ENCODE measurements around the gene PI4K2B. TPM values are rescaled to one million over a fixed set of nuclear protein-coding genes. Genes with fewer than 3 reads are reported as not detected.

PI4K2B gene
- total and polyA plus RNA-seq, 2 of the 13 experiments (the other 11 are each of a cell fraction or from before 2014, with no cell fraction given) = 6.9 to 25.8 TPM

DNA sequence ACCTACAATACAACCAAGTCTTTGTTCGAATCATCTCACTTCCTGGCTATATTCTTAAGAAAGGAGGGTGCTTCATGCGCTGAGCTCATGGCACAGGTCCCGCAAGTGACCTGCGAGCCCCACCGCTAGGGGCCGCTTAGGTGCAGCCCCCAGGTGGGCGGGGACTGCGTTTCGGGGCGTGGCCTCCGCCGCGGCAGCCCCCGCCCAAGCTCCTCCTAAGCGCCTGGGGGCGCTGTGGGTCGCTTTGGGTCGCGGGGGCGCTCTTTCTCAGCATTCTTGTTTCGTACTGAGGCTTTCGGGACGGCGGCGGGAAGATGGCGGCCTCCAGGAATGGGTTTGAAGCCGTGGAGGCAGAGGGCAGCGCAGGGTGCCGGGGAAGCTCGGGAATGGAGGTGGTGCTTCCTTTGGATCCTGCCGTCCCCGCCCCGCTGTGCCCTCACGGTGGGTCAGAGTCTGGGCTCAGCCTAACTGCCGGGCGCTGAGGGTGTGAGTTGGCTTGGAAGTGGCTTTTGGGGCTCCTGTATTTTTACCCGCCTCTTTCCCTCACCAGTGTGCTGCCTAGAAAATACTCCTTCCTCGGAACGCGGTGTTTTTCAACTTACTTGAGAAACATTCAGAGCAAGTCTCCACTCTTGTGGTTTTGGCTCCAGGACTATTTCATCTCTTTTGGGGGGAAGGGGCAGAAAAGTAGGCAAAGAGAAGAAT lies 78.8 kb downstream of the PI4K2B start, which contains the start of gene ZCCHC4 (continued):
- TF ChIP-seq, protein P1, sequence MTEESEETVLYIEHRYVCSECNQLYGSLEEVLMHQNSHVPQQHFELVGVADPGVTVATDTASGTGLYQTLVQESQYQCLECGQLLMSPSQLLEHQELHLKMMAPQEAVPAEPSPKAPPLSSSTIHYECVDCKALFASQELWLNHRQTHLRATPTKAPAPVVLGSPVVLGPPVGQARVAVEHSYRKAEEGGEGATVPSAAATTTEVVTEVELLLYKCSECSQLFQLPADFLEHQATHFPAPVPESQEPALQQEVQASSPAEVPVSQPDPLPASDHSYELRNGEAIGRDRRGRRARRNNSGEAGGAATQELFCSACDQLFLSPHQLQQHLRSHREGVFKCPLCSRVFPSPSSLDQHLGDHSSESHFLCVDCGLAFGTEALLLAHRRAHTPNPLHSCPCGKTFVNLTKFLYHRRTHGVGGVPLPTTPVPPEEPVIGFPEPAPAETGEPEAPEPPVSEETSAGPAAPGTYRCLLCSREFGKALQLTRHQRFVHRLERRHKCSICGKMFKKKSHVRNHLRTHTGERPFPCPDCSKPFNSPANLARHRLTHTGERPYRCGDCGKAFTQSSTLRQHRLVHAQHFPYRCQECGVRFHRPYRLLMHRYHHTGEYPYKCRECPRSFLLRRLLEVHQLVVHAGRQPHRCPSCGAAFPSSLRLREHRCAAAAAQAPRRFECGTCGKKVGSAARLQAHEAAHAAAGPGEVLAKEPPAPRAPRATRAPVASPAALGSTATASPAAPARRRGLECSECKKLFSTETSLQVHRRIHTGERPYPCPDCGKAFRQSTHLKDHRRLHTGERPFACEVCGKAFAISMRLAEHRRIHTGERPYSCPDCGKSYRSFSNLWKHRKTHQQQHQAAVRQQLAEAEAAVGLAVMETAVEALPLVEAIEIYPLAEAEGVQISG (CRISPR knock-in tag; IDR thresholded peaks at IDR 0.05) = peak; percentile 100
- TF ChIP-seq HNF1B (CRISPR knock-in tag; IDR thresholded peaks at IDR 0.05) (peak; percentile 95), ZNF160 (CRISPR knock-in tag; IDR thresholded peaks at IDR 0.05) (peak; percentile 79; the same call in 1 of the 2 replicates), MTERF4 (CRISPR knock-in tag; IDR thresholded peaks at IDR 0.05) (no peak), TP53 (CRISPR knock-in tag; conservative IDR thresholded peaks at IDR 0.05) (peak; percentile 78; the same call in 1 of the 2 replicates), ATF7 (IDR thresholded peaks at IDR 0.05) (no peak), ATF7 (CRISPR knock-in tag; IDR thresholded peaks at IDR 0.05) (peak; percentile 75; the same call in 1 of the 2 replicates), NFE2 (CRISPR knock-in tag; IDR thresholded peaks at IDR 0.05) (no peak), ZBTB42 (CRISPR knock-in tag; IDR thresholded peaks at IDR 0.05) (no peak), ZNF460 (CRISPR knock-in tag; IDR thresholded peaks at IDR 0.05; ENCODE audit: borderline replicate concordance) (no peak; the same call in 1 of the 2 replicates), ZNF674 (CRISPR knock-in tag; IDR thresholded peaks at IDR 0.05; ENCODE audit: low read depth) (no peak), TBX2 (CRISPR knock-in tag; IDR thresholded peaks at IDR 0.05; ENCODE audit: borderline replicate concordance) (peak; percentile 75), ZNF501 (CRISPR knock-in tag; IDR thresholded peaks at IDR 0.05) (peak; percentile 98)
- TF ChIP-seq, protein P2, sequence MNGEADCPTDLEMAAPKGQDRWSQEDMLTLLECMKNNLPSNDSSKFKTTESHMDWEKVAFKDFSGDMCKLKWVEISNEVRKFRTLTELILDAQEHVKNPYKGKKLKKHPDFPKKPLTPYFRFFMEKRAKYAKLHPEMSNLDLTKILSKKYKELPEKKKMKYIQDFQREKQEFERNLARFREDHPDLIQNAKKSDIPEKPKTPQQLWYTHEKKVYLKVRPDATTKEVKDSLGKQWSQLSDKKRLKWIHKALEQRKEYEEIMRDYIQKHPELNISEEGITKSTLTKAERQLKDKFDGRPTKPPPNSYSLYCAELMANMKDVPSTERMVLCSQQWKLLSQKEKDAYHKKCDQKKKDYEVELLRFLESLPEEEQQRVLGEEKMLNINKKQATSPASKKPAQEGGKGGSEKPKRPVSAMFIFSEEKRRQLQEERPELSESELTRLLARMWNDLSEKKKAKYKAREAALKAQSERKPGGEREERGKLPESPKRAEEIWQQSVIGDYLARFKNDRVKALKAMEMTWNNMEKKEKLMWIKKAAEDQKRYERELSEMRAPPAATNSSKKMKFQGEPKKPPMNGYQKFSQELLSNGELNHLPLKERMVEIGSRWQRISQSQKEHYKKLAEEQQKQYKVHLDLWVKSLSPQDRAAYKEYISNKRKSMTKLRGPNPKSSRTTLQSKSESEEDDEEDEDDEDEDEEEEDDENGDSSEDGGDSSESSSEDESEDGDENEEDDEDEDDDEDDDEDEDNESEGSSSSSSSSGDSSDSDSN (CRISPR knock-in tag; IDR thresholded peaks at IDR 0.05) = peak; percentile 80
- TF ChIP-seq, protein P3, sequence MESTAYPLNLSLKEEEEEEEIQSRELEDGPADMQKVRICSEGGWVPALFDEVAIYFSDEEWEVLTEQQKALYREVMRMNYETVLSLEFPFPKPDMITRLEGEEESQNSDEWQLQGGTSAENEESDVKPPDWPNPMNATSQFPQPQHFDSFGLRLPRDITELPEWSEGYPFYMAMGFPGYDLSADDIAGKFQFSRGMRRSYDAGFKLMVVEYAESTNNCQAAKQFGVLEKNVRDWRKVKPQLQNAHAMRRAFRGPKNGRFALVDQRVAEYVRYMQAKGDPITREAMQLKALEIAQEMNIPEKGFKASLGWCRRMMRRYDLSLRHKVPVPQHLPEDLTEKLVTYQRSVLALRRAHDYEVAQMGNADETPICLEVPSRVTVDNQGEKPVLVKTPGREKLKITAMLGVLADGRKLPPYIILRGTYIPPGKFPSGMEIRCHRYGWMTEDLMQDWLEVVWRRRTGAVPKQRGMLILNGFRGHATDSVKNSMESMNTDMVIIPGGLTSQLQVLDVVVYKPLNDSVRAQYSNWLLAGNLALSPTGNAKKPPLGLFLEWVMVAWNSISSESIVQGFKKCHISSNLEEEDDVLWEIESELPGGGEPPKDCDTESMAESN (CRISPR knock-in tag; conservative IDR thresholded peaks at IDR 0.05) = peak; percentile 99
- TF ChIP-seq, protein P4, sequence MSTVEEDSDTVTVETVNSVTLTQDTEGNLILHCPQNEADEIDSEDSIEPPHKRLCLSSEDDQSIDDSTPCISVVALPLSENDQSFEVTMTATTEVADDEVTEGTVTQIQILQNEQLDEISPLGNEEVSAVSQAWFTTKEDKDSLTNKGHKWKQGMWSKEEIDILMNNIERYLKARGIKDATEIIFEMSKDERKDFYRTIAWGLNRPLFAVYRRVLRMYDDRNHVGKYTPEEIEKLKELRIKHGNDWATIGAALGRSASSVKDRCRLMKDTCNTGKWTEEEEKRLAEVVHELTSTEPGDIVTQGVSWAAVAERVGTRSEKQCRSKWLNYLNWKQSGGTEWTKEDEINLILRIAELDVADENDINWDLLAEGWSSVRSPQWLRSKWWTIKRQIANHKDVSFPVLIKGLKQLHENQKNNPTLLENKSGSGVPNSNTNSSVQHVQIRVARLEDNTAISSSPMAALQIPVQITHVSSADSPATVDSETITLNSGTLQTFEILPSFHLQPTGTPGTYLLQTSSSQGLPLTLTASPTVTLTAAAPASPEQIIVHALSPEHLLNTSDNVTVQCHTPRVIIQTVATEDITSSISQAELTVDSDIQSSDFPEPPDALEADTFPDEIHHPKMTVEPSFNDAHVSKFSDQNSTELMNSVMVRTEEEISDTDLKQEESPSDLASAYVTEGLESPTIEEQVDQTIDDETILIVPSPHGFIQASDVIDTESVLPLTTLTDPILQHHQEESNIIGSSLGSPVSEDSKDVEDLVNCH (CRISPR knock-in tag; IDR thresholded peaks at IDR 0.05) = 0 out of 2 replicates have a peak, but pooled peaks have one; percentile 44

Data from HepG2 (cell line).